MM.1S (cell line): ENCODE data around the gene CRYBG3.

Experiments
- DNase-seq: peaks from one replicate; pipeline ENCODE4 v3.0.0-alpha.2; 2015
- H2AFZ ChIP-seq: fragments of 300-600 bp; sonication (generic); 2 replicates; pipeline ENCODE4 v1.6.0; 2016; ENCODE audit warnings: antibody characterized with exemption, low read length
- H3F3A ChIP-seq: fragments of 300-600 bp; sonication (generic); 2 replicates; pipeline ENCODE4 v1.6.1; 2016; ENCODE audit warnings: mild to moderate bottlenecking, antibody characterized with exemption, low read length, moderate library complexity, mixed read lengths; ENCODE audit not compliant: insufficient read depth
- H3K27ac ChIP-seq: fragments of 300-600 bp; sonication (generic); 2 replicates; pipeline ENCODE4 v1.5.1; 2016; ENCODE audit warnings: mild to moderate bottlenecking, low read length
- H3K27me3 ChIP-seq: fragments of 300-600 bp; sonication (generic); replicated peaks from 2 replicates; pipeline ENCODE4 v1.6.0; 2016; ENCODE audit warnings: low read length; ENCODE audit not compliant: insufficient read depth
- H3K36me3 ChIP-seq: fragments of 300-600 bp; sonication (generic); replicated peaks from 2 replicates; pipeline ENCODE4 v1.6.1; 2016; ENCODE audit warnings: mild to moderate bottlenecking, low read length, mixed read lengths; ENCODE audit not compliant: insufficient read depth
- H3K4me1 ChIP-seq: fragments of 300-600 bp; sonication (generic); 2 replicates; pipeline ENCODE4 v1.6.1; 2016; ENCODE audit warnings: low read length, mixed read lengths
- H3K4me2 ChIP-seq: fragments of 300-600 bp; sonication (generic); 2 replicates; pipeline ENCODE4 v1.6.0; 2016; ENCODE audit warnings: low read depth, low read length
- H3K4me3 ChIP-seq: fragments of 300-600 bp; sonication (generic); 2 replicates; pipeline ENCODE4 v1.5.1; 2016; ENCODE audit warnings: low read length, mixed read lengths
- H3K79me2 ChIP-seq: fragments of 300-600 bp; sonication (generic); 2 replicates; pipeline ENCODE4 v1.6.1; 2016; ENCODE audit warnings: mixed run types, low read length, mixed read lengths
- H3K9ac ChIP-seq: fragments of 300-600 bp; sonication (generic); 2 replicates; pipeline ENCODE4 v1.6.1; 2016; ENCODE audit warnings: low read length, mixed read lengths
- H3K9me2 ChIP-seq: fragments of 300-600 bp; sonication (generic); replicated peaks from 2 replicates; pipeline ENCODE4 v1.6.1; 2016; ENCODE audit warnings: mild to moderate bottlenecking, low read length, mixed read lengths; ENCODE audit not compliant: insufficient read depth
- H3K9me3 ChIP-seq: fragments of 300-600 bp; sonication (generic); replicated peaks from 2 replicates; pipeline ENCODE4 v1.6.1; 2016; ENCODE audit warnings: mild to moderate bottlenecking, low read length, mixed read lengths; ENCODE audit not compliant: insufficient read depth
- H4K20me1 ChIP-seq: fragments of 300-600 bp; sonication (generic); 2 replicates; pipeline ENCODE4 v1.6.1; 2016; ENCODE audit warnings: mild to moderate bottlenecking, low read length, moderate library complexity, mixed read lengths; ENCODE audit not compliant: insufficient read depth
- EZH2 ChIP-seq: fragments of 300-600 bp; sonication (generic); optimal IDR thresholded peaks from 2 replicates; pipeline ENCODE3; 2017; ENCODE audit warnings: low read depth, mild to moderate bottlenecking, antibody characterized with exemption, low read length, mixed read lengths
- EZH2phosphoT487 ChIP-seq: fragments of 300-600 bp; sonication (generic); IDR thresholded peaks from 2 replicates; pipeline ENCODE4 v1.6.1; 2018; ENCODE audit warnings: antibody characterized with exemption, low read length
- TF ChIP-seq, protein P1 (sequence below): fragments of 300-600 bp; sonication (generic); IDR thresholded peaks from 2 replicates; pipeline ENCODE4 v1.5.1; 2016; ENCODE audit warnings: antibody characterized with exemption, low read length, mixed read lengths

The CRYBG3 gene

DNA sequence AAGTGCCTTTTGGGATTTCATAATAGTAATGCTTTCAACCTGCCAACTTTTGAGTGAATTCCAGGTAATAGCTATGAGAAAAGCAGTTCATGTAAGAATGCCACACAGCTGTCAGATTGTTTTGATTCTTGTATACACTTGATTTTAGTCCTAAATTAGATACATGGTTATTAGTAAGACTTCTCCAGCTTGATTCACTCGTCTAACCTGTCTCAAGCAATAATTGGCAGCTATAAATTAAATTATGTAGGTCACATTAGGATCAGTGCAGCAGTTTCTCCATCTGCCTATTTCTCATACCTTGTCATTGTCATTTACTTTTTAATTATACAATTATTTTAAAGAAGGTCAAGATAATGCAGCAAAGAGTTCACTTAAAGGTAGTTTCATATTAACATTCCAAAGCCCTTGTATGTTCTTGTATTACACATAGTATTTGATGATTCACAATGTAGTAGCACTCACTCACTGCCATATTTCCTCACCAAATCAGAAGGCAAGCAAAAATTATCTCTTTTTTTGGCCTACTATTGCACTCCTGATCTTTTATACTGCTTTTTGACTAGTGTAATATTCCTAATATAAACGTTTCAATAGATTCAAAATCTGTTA, 10.9 kb upstream of the CRYBG3 start:
- Histone ChIP-seq H3K4me1 (peaks cover 2% of the 10 kb centered on the region; the same call in 1 of the 2 replicates), H3K9ac (no peak overlapping the region), H2AFZ (no peak overlapping the region), H3K4me3 (no peak overlapping the region), H3K4me2 (no peak overlapping the region), H4K20me1 (no peaks in the 10 kb centered on the region), H3K36me3 (no peaks in the 10 kb centered on the region), H3K27ac (no peak overlapping the region), H3F3A (no peaks in the 10 kb centered on the region), H3K27me3 (no peaks in the 10 kb centered on the region), H3K9me3 (no peaks in the 10 kb centered on the region), H3K79me2 (no peaks in the 10 kb centered on the region), H3K9me2 (no peaks in the 10 kb centered on the region)
- TF ChIP-seq EZH2, result no peak
- no peak for TF ChIP-seq EZH2phosphoT487
- TF ChIP-seq, protein P1, sequence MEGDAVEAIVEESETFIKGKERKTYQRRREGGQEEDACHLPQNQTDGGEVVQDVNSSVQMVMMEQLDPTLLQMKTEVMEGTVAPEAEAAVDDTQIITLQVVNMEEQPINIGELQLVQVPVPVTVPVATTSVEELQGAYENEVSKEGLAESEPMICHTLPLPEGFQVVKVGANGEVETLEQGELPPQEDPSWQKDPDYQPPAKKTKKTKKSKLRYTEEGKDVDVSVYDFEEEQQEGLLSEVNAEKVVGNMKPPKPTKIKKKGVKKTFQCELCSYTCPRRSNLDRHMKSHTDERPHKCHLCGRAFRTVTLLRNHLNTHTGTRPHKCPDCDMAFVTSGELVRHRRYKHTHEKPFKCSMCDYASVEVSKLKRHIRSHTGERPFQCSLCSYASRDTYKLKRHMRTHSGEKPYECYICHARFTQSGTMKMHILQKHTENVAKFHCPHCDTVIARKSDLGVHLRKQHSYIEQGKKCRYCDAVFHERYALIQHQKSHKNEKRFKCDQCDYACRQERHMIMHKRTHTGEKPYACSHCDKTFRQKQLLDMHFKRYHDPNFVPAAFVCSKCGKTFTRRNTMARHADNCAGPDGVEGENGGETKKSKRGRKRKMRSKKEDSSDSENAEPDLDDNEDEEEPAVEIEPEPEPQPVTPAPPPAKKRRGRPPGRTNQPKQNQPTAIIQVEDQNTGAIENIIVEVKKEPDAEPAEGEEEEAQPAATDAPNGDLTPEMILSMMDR, result no peak
- no peak for DNase-seq

DNA sequence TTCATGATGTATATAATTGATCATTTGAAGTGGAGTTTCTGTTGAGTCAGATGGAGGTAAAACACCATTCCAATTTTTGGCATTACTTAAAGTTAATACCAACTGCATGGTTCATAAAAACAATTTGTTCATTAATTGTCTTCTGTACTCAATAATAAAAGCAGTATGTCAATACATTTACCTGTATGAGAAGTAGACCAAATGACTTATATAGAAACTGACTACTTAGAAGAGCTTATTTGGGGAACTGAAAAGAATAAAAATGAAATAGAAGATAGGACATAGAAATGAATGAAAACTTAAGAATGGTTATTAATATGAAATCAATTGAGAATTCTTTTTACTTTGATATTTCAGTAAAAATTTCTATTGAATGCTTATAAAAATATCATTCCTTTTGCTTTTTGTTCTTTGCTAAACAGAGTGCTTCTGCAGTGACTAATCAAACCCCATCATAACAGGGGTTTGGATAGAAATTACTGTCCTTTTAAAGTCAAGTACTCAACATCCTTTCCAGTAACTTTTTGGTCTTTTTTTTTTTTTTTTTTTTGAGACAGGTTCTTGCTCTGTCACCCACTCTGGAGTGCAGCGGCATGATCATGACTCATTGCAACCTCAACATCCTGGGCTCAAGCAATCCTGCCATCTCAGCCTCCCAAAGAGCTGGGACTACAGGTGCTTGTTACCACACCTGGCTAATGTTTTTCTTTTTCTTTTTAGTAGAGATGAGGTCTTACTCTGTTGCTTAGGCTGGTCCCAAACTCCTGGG, 6.5 kb upstream of the CRYBG3 start:
- Histone ChIP-seq H3F3A (no peaks in the 10 kb centered on the region), H4K20me1 (no peaks in the 10 kb centered on the region), H3K4me1 (peaks cover 8% of the 10 kb centered on the region; the same call in 1 of the 2 replicates), H3K27me3 (no peaks in the 10 kb centered on the region), H3K36me3 (no peaks in the 10 kb centered on the region), H3K4me3 (no peak overlapping the region), H3K9ac (no peak overlapping the region), H3K9me2 (no peaks in the 10 kb centered on the region), H2AFZ (no peak overlapping the region), H3K27ac (no peak overlapping the region), H3K9me3 (no peaks in the 10 kb centered on the region), H3K79me2 (no peaks in the 10 kb centered on the region), H3K4me2 (no peak overlapping the region)
- TF ChIP-seq, protein P1, result no peak
- TF ChIP-seq EZH2phosphoT487, result no peak
- TF ChIP-seq EZH2, result no peak
- peak; percentile 41 for DNase-seq

DNA sequence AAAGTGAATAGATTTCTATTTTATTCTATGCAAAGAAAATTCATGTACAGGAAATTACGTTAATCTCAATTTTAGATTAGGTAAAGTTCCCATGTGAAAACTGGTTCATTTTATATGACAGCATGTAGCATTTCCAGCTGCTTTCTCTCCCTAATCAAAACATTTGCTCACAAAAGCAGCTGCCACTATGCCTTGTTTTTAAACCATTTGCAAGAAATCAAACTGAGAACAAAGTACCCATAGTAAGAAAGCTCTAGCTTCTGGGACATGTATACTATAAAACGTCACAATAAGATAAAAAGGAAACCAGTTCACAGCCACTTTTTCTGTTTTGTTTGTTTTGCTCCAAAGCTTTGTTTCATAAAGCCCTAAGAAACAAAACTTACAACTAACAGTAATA, 5.0 kb upstream of the CRYBG3 start:
- H2AFZ ChIP-seq, result no peak overlapping the region
- DNase-seq, result no peak
- no peak overlapping the region for H3K4me3 ChIP-seq
- peaks cover 16% of the 10 kb centered on the region for H3K4me1 ChIP-seq
- H3K4me2 ChIP-seq, result no peak overlapping the region
- no peaks in the 10 kb centered on the region for H3K27me3 ChIP-seq
- no peaks in the 10 kb centered on the region for H3K36me3 ChIP-seq
- no peak for TF ChIP-seq EZH2
- no peak for TF ChIP-seq EZH2phosphoT487
- TF ChIP-seq, protein P1, result no peak
- H3K9ac ChIP-seq, result no peak overlapping the region
- H3K79me2 ChIP-seq, result no peaks in the 10 kb centered on the region
- no peak overlapping the region for H3K27ac ChIP-seq
- H3F3A ChIP-seq, result peaks cover 13% of the 10 kb centered on the region
- H3K9me2 ChIP-seq, result no peaks in the 10 kb centered on the region
- H3K9me3 ChIP-seq, result no peaks in the 10 kb centered on the region
- no peaks in the 10 kb centered on the region for H4K20me1 ChIP-seq
